Activated T-cell treated with anti-CD3 and anti-CD28 coated beads for 48 hours (primary cell): Measurements from ENCODE around the gene CAMTA1.

Source experiments
- DNase-seq: peaks from one replicate; pipeline ENCODE4 v3.0.0-alpha.2; 2020; ENCODE audit warnings: low read depth

Gene CAMTA1

DNA sequence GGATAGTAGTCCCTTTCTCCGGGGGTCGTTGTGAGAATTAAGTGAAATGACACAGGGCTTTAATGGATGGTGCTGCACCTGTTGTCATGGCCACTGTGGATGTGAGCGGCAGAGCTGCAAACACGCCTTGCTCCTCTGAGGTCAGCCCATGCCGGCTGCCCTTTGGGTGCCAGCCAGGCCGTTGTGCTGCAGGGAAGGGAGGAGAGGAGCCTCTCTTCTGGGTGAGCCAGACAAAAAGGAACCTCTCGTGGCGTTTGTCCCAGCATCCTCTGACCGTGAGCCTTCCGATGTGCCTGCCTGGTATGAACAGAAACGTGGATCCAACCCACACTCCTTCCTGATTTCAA lies 602.9 kb downstream of the CAMTA1 start:
- no peak for DNase-seq

DNA sequence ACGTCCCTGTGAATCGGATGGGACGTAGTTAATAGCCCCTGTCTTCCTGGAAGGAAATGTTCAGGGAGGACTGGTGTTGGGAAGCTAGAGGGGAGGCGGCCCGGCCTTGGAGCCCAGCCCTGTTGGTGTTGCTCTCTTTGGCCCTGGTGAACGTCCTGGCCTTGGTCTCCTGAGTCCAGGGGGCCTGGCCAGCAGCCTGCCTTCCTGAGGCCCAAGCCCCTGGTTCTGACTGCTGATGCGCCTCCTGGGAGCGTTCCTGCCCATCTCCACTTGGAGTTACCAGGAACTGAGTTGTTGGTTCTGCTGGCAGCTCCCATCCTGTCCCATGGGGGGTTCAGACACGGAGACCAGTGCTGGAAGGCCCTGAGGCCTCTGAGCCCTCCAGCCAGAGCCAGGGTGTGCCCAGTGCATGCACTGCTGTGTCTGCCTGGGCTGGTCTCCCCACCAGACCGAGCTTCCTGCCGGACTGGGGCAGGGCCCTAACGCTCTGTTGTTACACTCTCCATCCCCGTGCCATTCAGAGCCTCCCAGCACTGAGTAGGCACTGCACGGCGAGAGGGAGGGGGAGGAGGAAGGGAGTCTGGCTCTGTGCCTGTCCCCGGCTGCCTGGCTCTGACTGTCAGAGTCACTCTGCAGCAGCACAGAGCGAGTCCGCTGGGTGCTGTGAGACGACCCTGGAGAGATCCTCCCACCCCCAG lies 603.4 kb downstream of the CAMTA1 start:
- no peak for DNase-seq

DNA sequence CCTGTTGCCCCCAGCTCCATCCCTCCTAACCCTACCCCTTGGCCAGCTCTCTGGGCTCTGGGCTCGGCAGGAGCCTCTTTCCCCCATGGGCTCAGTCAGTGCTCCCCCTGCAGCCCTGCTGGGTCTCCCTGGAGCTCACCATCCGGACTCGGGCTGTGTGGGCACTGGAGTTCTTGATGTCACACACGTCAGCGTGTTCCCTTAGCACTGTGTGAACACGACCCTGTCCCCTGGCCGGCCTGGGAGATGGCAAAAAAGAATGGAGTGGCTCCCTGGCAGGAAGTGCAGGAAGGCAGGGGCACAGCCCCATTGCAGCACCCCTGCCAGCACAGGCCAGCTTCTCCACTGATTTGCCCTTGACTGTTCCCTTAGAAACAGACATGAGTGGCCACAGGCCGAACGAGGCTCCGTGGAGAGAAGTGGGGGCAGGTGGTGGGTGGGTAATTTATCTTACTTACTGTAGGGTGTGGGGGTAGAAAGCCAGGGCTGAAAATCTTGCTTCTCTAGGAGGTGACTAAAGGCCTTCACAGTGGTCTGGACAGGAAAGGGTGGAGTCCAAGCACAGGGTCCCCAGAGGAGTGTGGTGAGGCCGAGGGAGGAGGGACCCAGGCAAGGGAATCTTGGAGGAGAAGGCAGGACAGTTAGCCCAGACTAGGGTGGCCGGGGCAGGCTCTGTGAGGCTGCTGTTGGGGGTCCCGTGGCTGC lies 604.1 kb downstream of the CAMTA1 start:
- no peak for DNase-seq

DNA sequence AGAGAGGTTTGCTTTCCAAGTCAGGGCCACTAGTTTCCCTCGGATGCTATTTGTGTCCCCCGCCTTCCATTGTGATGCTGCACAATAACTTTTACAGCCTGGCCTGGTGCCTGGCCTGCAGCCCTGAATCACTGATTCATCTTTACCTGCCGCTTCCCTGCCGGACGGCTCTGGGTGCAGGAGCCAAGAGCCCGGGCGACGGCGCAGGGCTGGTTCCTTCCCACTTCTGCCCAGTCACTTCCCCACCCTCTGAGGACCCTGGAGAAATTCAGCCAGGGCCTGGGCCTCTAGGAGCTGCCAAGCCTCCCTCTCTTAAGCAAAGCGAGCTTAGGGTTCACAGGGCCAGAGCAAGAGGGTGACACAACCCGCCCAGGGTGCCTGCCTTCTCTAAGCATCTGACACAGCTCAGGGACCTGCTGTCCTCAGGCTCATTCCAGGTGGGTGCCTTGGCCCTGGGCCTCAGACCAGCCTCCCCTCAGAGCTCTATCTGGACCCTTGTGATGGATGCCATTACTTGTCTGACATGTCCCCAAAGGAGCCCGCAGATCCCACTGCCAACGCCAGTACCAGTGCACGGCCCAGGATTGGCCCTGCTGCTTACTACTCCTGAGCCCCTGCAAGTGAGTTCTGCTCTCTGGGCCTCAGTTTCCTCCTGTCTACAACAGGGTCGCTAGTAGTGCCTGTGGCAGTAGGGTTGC lies 604.8 kb downstream of the CAMTA1 start:
- no peak for DNase-seq

DNA sequence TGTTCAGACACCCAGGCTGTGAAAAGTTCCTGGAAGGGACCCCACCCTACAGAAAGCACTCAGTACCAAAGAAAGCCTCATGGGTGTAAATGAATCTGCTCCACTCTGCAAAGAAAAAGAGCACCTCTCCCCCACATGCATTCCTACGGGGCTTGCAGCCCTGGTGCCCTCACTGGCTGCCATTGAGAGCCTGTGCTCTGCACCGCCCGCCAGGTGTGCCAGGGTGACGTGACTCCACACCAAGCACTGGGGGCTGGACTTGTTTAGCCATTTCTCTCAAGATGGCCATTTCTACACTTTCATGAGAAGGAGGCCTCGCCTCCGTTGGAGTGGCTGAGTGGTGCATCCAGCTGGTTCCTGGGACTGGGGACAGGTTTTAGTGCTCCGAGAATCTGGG lies 605.3 kb downstream of the CAMTA1 start:
- no peak for DNase-seq

DNA sequence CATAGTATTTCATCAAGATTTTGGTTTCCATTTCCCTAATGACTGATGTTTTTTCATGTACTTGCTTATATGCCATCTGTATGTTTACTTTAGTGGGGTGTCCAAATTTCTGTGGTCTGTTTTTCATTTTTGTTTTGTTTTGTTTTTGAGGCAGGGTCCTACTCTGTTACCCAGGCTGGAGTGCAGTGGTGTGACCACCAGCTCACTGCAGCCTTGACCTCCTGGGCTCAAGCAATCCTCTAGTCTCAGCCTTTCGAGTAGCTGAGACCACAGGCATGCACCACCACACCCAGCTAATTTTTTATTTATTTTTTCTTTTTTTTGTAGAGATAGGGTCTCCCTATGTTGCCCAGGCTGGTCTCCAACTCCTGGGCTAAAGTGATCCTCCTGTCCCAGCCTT lies 607.9 kb downstream of the CAMTA1 start:
- DNase-seq: no peak

DNA sequence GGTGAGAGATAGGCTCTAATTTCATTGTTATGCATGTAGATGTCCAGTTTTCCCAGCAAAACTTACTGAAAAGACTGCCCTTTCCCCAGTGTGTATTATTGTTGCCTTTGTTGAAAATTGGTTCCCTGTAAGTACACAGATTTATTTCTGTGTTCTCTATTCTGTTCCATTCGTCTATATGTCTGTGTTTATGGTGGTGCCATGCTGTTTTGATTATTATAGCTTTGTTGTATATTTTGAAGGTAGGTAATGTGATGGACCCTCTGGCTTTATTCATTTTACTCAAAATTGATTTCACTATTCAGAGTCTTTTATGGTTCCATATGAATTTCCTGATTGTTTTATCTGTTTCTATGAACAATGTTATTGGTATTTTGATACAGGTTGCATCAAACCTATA lies 610.0 kb downstream of the CAMTA1 start:
- DNase-seq: no peak

DNA sequence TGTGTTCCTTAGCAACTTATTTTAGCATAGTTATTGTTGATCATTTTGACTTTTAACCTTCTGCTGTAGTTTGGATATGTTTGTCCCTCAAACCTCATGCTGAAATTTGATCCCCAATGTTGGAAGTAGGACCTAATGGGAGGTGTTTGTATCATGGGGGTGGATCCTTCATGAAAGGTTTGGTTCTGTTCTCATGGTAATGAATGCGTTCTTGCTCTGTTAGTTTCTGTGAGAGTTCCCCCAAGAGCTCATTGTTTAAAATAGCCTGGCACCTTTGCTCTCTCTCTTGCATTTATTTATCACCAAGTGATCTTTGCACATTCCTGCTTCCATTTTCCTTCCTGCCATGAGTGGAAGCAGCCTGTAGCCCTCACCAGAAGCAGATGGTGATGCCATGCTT lies 613.7 kb downstream of the CAMTA1 start:
- no peak for DNase-seq

DNA sequence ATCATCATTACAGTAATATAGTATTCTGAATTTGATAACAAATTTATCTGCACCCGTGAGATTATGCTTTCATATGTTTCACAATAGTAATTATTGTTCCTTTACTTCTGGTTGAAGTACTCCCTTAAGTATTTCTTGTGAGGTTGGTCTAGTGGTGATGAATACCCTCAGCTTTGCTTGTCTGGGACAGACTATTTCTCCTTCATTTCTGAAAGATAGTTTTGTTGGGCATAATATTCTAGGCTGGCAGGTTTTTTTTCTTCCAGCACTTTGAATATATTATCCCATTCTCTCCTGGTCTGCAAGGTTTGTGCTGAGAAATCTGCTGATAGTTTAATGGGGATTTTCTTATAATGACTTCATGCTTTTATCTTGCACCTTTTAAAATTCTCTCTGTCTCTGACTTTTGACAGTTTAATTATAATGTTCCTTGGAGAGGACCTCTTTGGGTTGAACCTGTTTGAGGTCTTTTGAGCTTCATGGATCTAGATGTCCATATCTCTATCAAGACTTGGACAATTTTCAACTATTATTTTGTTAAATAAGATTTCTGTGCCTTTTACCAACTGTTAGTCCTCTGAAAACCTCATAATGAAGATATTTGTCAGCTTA lies 614.4 kb downstream of the CAMTA1 start:
- no peak for DNase-seq

DNA sequence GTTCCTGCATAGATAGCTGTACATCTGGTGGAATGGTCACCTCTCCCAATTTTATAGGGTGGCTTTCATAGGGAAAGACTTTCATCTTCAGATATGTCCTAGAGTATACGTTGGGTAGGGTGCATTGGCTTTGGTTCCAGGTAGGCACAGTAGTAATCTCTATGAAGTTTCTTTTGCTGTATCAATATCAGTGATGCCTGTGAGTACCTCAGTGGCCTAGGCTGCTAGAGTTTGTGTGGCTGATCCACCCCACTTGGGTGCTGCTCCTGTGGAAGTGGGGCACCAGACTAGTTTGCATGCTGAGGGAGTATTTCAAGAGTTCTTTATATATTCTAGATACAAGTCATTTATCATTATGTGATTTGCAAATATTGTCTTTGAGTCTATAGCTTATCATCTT lies 615.3 kb downstream of the CAMTA1 start:
- DNase-seq: no peak

DNA sequence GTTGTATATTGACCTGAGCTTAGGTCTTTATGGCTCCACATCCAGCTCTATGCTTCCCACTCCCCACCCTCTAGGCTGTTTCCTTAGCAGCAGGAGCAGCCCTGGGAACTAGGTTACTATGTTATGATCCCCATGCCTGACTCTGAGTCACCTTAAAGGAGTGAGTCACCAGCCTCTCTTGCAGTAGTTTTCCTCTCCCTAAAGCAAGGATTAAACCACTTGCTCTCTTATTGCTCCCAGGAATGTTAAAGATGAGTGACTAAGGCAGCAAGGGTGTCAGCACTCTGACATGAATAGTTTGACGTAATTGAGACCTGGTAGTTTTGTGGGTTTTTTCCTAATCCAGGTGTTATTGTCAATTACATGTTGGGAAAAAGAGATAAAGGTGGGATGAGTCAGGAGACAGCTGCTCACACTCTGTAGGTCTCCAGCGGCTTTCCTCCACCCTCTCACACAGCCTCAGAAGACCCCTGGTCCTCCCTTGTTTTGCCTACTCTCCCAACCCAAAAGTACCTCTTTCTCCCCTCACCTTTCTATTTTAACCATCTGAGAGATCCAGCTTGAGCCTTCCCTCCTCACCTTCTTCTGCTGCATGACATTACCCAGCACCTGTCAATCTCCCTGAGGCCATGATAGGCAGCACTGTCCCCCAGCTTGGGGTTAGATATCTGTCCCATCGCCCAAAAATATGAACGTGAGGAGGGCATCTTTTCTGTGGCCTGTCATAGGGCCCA lies 616.7 kb downstream of the CAMTA1 start:
- DNase-seq: no peak

DNA sequence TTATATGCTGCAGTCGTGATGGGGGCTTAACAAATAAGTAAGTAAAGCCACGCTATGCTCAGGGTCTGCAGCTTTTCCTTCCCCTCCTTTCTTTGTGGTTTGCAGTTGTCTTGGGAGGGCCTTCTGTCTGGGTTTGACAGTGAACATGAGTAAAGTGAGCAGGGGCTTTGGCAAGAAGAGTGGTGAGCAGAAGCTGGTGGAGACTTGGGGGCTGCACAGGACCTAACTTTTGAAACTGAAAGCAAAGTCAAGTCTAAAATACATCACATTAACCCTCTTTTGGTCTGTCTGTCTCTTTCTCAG lies 617.2 kb downstream of the CAMTA1 start:
- no peak for DNase-seq

DNA sequence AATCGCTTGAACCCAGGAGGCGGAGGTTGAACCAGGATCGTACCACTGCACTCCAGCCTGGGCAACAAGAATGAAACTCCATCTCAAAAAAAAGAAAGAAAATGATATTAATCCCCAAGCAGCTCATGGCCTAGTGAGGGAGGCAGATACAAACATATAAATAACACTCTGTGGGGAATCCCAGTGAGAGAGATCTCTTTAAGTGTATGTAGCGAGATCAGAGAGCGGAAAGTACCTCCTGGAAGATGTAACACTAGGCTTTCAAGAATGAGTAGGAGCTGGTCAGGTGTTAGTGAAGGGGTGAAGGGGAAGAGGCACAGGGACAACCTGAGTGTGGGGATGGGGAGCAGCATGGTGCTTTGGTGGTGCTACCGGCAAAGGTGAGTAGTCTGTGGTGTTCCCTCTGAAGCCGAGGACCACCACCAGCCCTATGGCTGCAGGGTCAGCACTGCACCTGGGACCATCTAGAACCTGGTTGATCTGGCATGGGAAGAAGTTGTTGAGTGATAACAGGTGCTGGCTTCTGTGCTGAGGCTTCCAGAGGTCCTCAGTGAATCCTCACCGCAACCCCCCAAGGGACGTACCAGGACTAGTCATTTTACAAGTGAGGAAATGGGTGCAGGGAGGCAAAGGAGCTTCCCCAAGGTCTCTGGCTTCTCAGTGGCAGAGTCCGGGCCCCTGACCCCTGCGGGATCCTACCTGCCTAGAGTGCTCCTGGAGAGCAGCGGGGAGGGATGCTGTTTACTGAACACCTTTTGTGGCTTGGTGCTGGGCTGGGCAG lies 618.2 kb downstream of the CAMTA1 start:
- DNase-seq: no peak

DNA sequence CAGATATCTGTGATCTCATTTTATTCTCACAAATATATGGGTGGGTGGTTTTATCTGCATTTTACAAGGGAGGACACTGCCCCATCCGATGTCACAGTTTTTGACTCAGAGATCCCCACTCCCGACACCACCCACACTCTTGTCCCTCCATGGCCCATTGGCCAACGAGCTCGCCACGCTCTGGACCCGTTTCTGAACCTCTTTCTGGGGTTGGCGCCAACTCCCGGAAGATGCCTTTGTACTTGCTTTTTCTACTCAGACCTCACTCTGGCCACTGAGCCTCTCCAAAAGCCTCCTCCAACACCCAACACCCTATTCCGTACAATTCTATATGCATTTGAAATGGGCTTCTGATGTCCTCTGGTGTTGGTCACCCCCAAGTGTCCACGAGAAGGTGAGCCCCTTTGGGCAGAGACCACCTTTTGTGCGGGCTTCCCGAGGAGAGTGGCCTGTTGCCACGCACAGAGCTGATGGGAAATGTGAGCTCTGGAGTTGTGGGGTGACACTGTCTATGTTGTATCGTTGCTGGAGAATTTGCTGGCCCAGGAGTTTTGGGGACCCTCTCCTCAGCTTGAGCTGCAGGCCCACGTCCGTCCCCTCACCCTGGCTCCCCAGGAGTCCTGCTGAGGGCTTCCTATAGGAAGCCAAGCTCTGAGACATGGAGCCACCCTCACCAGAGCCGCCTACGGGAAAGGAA lies 618.9 kb downstream of the CAMTA1 start:
- DNase-seq: no peak

DNA sequence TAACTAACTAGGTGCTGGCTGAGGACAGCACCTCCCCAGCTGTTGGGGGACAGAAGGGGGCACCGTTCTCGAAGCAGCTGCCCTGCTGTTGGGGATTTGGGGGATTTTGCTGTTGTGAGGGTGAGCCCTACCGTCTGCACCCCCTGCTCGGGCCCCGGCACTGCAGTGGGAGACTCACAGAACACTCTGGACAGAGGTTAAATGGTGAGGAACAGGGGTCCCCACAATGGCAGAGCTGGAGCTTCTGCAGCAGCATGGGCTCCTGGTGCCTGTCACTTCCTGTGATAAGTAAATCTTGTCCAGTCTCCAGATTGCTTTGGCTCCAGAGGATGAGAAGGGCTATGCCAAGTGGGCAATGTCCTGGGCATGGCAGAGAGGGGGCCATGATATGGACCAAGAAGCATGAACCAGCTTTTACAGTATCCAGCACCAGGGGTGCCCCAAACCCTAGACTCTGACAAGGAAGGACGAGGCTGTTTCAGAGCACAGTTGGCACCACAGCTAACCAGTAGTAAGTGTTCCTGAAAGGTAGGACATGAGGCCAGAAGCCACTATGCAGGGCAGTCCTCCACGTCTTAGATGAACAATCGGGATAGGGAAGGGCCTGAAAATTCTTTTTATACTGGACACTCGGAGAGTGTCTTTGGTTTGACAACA lies 620.7 kb downstream of the CAMTA1 start:
- no peak for DNase-seq

DNA sequence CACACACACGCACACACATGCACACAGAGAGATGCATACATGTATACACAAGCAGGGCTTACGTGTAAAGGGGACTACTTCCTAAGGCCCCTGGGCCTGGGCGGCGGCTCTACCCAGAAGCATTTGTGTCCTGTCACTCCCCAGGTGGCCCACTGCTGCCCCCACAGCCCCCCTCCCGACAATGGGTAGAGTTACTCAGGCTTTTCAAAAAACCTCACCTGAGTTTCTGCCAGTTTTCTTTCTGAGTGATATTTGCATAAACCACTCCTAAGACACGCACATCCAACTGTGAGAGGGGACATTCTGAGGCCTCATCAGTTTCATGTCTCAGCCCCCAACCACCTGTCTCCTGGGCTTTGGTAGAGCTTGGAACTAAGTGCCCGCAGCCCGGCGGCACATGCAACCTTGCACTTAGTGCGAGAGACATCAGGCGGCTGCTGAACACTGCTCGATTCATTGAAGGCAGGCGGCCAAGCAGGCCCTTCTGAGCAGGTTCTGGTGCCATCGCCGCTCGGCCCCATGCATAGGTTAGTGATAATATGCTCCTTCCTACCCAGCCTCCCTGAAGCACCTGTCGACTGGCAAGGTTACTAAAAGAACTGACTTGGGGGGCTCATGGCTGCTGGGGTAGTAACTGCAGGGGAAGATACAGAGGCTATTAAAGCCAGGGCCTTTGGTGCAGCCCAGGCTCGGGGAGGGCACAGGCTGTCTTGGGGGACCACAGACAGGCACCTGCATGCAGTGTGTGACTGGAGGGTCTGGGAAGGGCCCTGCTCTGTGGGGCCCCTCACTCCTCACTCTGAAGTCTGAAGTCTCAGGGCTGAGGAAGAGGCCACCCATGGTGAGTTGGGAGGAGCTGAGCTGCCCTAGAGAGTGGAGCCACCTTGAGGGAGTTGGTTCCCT lies 621.6 kb downstream of the CAMTA1 start:
- no peak for DNase-seq

DNA sequence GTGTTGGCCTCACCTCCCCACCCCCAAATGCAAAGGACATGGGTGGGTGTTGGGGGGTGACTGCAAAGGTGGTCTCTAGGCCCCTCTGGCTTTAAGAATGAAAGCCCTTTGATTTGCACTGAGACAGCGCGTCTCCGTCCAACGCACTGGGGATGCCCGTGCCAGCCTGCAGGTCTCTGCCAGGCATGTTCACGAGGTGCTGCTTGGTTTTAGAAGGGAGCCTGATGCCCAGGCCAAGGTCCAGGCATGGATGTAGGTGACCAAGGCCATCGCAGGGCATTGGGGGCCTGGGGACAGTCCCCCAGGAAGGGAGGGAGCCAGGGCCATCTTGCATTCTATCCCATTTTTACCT lies 622.3 kb downstream of the CAMTA1 start:
- DNase-seq: no peak

DNA sequence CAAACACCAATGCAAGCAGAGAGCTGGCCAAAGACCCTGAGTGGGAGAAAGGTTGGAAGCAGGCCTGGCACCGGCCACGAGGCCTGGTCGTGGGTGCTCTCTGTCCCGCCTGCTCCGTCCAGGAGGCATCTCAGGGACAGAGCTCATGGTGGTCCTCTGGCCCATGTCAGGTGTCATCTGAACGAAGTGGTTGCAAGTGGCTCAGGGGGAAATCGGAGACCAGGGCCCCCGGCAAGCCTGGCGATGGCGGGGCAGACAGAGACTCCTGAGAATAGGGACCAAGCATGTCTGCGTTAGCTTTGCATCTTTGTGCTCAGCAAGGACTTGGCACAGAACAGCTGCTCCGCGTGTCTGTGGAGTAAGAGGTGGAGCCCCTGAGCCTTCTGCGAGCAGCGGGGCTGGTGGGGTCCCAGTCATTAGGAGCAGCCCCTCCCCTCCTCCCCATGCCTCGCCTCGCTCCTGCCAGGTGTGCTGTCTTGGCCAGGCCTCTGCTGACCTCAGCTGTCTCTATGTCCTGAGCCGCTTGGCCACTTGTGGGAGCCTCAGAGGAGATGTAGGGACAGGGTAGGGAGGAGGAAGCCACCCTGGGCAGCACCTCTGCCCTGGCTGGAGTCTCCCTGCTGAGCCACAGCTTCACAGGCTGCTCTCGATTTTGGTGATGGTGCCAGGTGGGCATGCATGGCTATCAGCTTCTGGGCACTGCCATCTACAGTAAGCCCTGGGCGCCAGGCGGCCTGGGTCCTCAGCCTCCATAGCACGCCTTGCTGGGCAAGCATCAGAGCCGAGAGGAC lies 622.9 kb downstream of the CAMTA1 start:
- no peak for DNase-seq

DNA sequence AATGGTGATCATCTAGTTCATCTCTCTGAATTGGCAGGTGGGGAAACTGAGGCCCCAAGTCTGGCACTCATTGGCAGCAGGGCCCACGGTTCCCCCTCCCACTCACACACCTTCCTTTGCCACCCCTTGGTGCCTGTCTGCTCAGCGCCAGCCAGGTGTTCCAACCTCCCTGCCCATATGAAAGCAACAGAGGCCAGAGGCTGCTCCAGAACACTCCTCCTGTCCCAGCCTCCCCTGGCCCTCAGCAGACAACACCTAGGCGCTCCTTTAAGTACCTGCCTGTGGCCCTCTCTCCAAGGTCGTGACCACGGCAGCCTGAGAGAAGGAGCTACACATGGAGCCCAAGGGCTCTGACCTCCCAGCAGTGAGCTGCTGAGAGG lies 623.5 kb downstream of the CAMTA1 start:
- no peak for DNase-seq
